OCI-LY7 (cell line): ENCODE measurements around the gene ANKMY1. TPM values are rescaled to one million over a fixed set of nuclear protein-coding genes. Genes with fewer than 3 reads are reported as not detected.

Experiments
- BruUV-seq: library from RNA; stranded (reverse); fragments of 400-500 nt; replicated peaks from 2 replicates; lab custom pipeline; 2021; lab: Mats Ljungman, UMichigan
- CTCF ChIA-PET: fragments of 300-600 bp; sonication (Branson Sonifier 250); formaldehyde crosslinking; loops from one replicate; lab custom pipeline; 2022; ENCODE audit warnings: antibody characterized with exemption; ENCODE audit not compliant: unreplicated experiment; lab: Charles Lee
- POLR2A ChIA-PET: fragments of 300-600 bp; sonication (Branson Sonifier 250); formaldehyde crosslinking; loops from one replicate; lab custom pipeline; 2022; ENCODE audit warnings: antibody characterized with exemption; lab: Charles Lee
- DNase-seq: peaks from one replicate; pipeline ENCODE4 v3.0.0-alpha.2; 2015; ENCODE audit warnings: low spot score
- H2AFZ ChIP-seq: fragments of 200-600 bp; sonication (generic), shearing (Covaris generic); 2 replicates; pipeline ENCODE4 v1.6.1; 2014; ENCODE audit warnings: mild to moderate bottlenecking, antibody characterized with exemption, low read length, moderate library complexity
- H3K27ac ChIP-seq: fragments of 200-600 bp; sonication (generic); 2 replicates; pipeline ENCODE4 v1.5.1; 2014; ENCODE audit warnings: mixed run types, low read depth, mild to moderate bottlenecking, moderate library complexity, low read length, inconsistent platforms; ENCODE audit not compliant: poor library complexity, severe bottlenecking
- H3K36me3 ChIP-seq: fragments of 200-600 bp; sonication (generic); 2 replicates; pipeline ENCODE4 v1.6.1; 2014; ENCODE audit warnings: mild to moderate bottlenecking, antibody characterized with exemption, low read length, moderate library complexity, mixed read lengths; ENCODE audit not compliant: insufficient read depth
- H3K4me1 ChIP-seq: fragments of 200-600 bp; sonication (generic); 2 replicates; pipeline ENCODE4 v1.5.1; 2014; ENCODE audit warnings: mild to moderate bottlenecking, low read length; ENCODE audit not compliant: insufficient read depth, poor library complexity, severe bottlenecking
- H3K4me2 ChIP-seq: fragments of 200-600 bp; sonication (generic); 2 replicates; pipeline ENCODE4 v1.6.1; 2014; ENCODE audit warnings: mild to moderate bottlenecking, low read length
- H3K4me3 ChIP-seq: fragments of 200-600 bp; sonication (generic); 2 replicates; pipeline ENCODE4 v1.5.1; 2014; ENCODE audit warnings: mild to moderate bottlenecking, low read depth, low read length; ENCODE audit not compliant: poor library complexity, severe bottlenecking
- H3K79me2 ChIP-seq: fragments of 200-600 bp; sonication (generic); 2 replicates; pipeline ENCODE4 v1.6.1; 2016; ENCODE audit warnings: low read depth, mild to moderate bottlenecking, low read length, moderate library complexity, mixed read lengths; ENCODE audit not compliant: insufficient read depth
- H3K9me2 ChIP-seq: fragments of 200-600 bp; sonication (generic); 2 replicates; pipeline ENCODE4 v1.6.1; 2016; ENCODE audit warnings: mild to moderate bottlenecking, low read length, mixed read lengths; ENCODE audit not compliant: insufficient read depth
- H3K9me3 ChIP-seq: fragments of 200-600 bp; sonication (generic); 2 replicates; pipeline ENCODE4 v1.6.1; 2014; ENCODE audit warnings: mild to moderate bottlenecking, mixed run types, low read length, mixed read lengths
- H4K20me1 ChIP-seq: fragments of 200-600 bp; sonication (generic); 2 replicates; pipeline ENCODE4 v1.6.1; 2014; ENCODE audit warnings: mild to moderate bottlenecking, antibody characterized with exemption, low read length, moderate library complexity, mixed read lengths; ENCODE audit not compliant: insufficient read depth
- EZH2phosphoT487 ChIP-seq: fragments of 200-600 bp; sonication (generic); IDR thresholded peaks from 2 replicates; pipeline ENCODE4 v1.6.1; 2018; ENCODE audit warnings: low read depth, borderline replicate concordance, mild to moderate bottlenecking, mixed run types, antibody characterized with exemption, low read length, moderate library complexity, mixed read lengths
- intact Hi-C: fragments of 100-400 bp; cut with micrococcal nuclease; formaldehyde crosslinking; loops from one replicate; pipeline ENCODE4 v1.10.0; 2022; ENCODE audit not compliant: unreplicated experiment
- total RNA-seq, 2 experiments: library from RNA; depleted of rRNA in 1 of 2; stranded (reverse); fragments of >200 nt in 1 of 2; shearing (Covaris generic) in 1 of 2; gene quantifications; 2 replicates each; pipeline ENCODE4 v1.2.3, GENCODE V29; 2014 to 2022
- TF ChIP-seq, protein P1 (sequence below): fragments of 200-600 bp; sonication (generic); conservative IDR thresholded peaks from 2 replicates; pipeline ENCODE4 v1.5.1; 2014; ENCODE audit warnings: mild to moderate bottlenecking, antibody characterized with exemption, low read length, moderate library complexity, mixed read lengths

Gene ANKMY1
- total RNA-seq, 2 experiments from 2014 or later = 30.6 to 65.9 TPM

DNA sequence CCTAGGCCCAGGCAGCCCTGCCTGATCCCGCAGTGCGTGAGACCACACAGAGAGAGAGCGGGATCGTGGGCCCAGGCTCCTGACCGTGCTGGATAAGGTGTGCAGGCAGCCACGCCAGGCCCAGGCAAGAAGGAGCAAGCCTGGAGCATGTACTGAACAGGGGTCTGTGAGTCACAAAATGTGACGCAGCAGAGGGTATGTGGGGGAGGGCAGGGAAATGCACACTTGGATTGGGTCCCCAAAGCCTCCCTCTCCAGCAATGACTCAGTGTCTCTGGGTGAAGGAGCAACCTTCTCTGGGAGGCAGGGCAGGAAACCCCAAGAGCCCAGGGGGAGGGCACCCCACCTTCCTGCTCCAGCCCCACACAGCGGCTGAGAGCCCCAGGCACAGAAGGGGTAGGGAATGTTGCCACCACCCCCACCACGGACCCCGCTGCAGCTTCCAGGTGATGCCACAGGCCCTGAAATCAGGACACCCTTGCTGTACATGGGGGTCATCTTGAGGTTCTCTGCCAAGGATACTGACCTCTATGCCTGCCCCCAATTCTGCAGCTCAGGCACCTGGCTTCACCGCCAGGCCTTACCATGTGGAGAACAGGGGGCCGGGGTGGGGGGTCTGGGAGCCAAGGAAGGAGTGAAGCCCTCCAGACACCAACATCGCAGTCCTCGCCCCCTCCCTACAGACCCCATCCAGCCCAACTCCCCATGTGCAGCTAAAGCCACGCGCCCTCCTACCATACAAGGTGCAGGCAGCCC is 123.6 kb downstream of the ANKMY1 start:
- Histone ChIP-seq H2AFZ (peak overlapping the region; percentile 100; the same call in 1 of the 2 replicates), H3K4me2 (peak overlapping the region; percentile 99), H3K27ac (no peak overlapping the region), H3K9me2 (no peaks in the 10 kb centered on the region), H3K79me2 (no peaks in the 10 kb centered on the region), H3K4me3 (peak overlapping the region; percentile 82), H3K4me1 (peaks cover 6% of the 10 kb centered on the region), H3K9me3 (no peaks in the 10 kb centered on the region), H4K20me1 (peaks cover 3% of the 10 kb centered on the region; the same call in 1 of the 2 replicates), H3K36me3 (no peaks in the 10 kb centered on the region)
- no peak for TF ChIP-seq EZH2phosphoT487
- TF ChIP-seq, protein P1, sequence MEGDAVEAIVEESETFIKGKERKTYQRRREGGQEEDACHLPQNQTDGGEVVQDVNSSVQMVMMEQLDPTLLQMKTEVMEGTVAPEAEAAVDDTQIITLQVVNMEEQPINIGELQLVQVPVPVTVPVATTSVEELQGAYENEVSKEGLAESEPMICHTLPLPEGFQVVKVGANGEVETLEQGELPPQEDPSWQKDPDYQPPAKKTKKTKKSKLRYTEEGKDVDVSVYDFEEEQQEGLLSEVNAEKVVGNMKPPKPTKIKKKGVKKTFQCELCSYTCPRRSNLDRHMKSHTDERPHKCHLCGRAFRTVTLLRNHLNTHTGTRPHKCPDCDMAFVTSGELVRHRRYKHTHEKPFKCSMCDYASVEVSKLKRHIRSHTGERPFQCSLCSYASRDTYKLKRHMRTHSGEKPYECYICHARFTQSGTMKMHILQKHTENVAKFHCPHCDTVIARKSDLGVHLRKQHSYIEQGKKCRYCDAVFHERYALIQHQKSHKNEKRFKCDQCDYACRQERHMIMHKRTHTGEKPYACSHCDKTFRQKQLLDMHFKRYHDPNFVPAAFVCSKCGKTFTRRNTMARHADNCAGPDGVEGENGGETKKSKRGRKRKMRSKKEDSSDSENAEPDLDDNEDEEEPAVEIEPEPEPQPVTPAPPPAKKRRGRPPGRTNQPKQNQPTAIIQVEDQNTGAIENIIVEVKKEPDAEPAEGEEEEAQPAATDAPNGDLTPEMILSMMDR = no peak
- intact Hi-C loops = loop anchor here (10.0 kb wide), 1 partner anchor 409 kb away; the partner anchor contains the start of gene NDUFA10
- no TSS peak for BruUV-seq
- CTCF ChIA-PET = no interaction called here
- POLR2A ChIA-PET = no interaction called here
- DNase-seq = no peak

- BruUV-seq = no TSS peak
- ChIA-PET POLR2A (no interaction called here), CTCF (no interaction called here)
- Histone ChIP-seq H3K79me2 (no peaks in the 10 kb centered on the region), H2AFZ (no peak overlapping the region), H4K20me1 (peaks cover 2% of the 10 kb centered on the region; the same call in 1 of the 2 replicates), H3K9me3 (no peaks in the 10 kb centered on the region), H3K4me2 (no peak overlapping the region), H3K36me3 (no peaks in the 10 kb centered on the region), H3K27ac (no peak overlapping the region), H3K4me3 (no peak overlapping the region), H3K4me1 (peaks cover 6% of the 10 kb centered on the region), H3K9me2 (no peaks in the 10 kb centered on the region)
- no peak for DNase-seq
- intact Hi-C loops = loop anchor here (10.0 kb wide), 1 partner anchor 408 kb away; the partner anchor contains the start of gene NDUFA10
- TF ChIP-seq, protein P1 = no peak
- no peak for TF ChIP-seq EZH2phosphoT487
Measured at GRCh38 chr2:240432820-240433801, 124.7 kb downstream of the ANKMY1 start.
